ENCODE data around the gene PRPH2. TPM values are rescaled to one million over a fixed set of nuclear protein-coding genes. Genes with fewer than 3 reads are reported as not detected.

The PRPH2 gene
- total RNA-seq, 1 experiment from 2014 or later, result not detected

- no peak for DNase-seq (ENCODE audit: extremely low read depth, low read depth)
These were observed 70.2 kb downstream of the PRPH2 start for GRCh38 chr6:42652024-42652746.

Small RNAs within 50 kb of the gene (small RNA-seq; reads per million reads assigned to genes)
- 0 reads per million in 2 experiments for gene RNU6-890P

Other genes starting within 250 kb of the PRPH2 start
- 14.2 and 14.3 TPM in 2 replicates for gene UBR2, start 158.6 kb downstream of the PRPH2 start, total RNA-seq (2014; rRNA removed; shearing (Covaris generic))
- gene TBCC, start 23.5 kb upstream of the PRPH2 start, total RNA-seq (2014; rRNA removed; shearing (Covaris generic)), result 20.6 and 23.0 TPM in 2 replicates
- gene BICRAL, start 59.5 kb upstream of the PRPH2 start, total RNA-seq (2014; rRNA removed; shearing (Covaris generic)), result 7.1 and 7.3 TPM in 2 replicates
- 156 and 159 TPM in 2 replicates for gene RPL7L1, start 157.0 kb upstream of the PRPH2 start, total RNA-seq (2014; rRNA removed; shearing (Covaris generic))
- gene PTCRA, start 193.5 kb upstream of the PRPH2 start, total RNA-seq (2014; rRNA removed; shearing (Covaris generic)), result not detected in 2 replicates
- gene CNPY3, start 206.9 kb upstream of the PRPH2 start, total RNA-seq (2014; rRNA removed; shearing (Covaris generic)), result 25.7 and 29.8 TPM in 2 replicates
- not detected in 2 replicates for gene GNMT, start 238.2 kb upstream of the PRPH2 start, total RNA-seq (2014; rRNA removed; shearing (Covaris generic))

All from NCI-H460 (cell line).